Eye (tissue), 1 donor: ENCODE results near the gene INKA2.

ENCODE experiments used
- DNase-seq: peaks from one replicate; pipeline ENCODE4 v3.0.0-alpha.2; 2015

INKA2 gene

GRCh38 chr1:111739194-111739924 is at the start of gene INKA2:
Gene INKA2, minus strand, starts transcription at chr1:111739395. Its CDS starts 153 bp downstream, at chr1:111739242.
- DNase-seq: peak; percentile 93

DNA sequence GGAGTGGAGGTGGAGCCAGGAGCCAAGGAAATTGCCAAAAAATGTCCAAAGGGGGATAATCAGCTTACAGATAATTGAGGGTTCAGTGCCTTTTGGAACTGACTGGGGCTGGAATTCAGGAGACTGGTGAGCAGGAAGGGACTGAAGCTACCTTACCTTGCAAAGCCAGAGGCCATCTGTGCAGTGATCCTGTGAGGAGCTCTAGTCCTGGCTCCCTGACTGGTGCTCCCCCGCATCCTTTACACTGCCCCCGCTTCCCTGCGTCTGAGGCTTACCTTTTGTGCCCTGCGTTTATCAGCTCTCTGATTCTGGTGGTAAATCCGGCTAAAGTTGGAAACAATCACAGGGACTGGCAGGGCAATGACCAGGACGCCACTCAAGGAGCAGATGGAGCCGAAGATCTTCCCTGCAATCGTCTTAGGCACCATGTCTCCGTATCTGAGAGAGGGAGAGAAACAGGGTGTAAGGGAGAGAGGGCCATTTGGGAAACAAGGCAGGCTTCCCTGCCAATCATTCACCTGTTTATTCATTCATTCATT is 47.5 kb upstream of the INKA2 start:
- no peak for DNase-seq

GRCh38 chr1:111784273-111784901 is 45.2 kb upstream of the INKA2 start:
- no peak for DNase-seq

DNA sequence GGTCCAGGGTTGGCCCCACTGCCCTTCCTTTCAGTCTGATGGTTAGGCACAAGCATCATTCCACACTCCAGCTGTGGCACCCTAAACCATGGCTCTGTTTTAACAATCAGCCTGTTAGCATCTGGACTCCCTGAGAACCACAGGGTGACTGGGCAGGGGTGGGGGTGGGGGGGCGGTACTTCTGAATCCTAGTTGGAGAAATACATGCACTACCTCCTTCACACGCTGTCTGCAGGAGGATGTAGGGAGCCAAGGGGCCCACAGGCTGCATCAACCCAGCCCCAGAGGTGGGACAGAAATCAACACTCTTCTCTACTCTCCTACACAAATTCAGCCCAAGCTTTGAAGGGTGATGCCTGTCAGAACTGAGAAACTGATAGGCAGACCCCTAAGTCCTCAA is 40.4 kb upstream of the INKA2 start:
- no peak for DNase-seq

GRCh38 chr1:111778541-111779051 is 39.4 kb upstream of the INKA2 start:
- no peak for DNase-seq

- no peak for DNase-seq
Observed at GRCh38 chr1:111778066-111778465, 38.9 kb upstream of the INKA2 start.

GRCh38 chr1:111777301-111777700 is 38.1 kb upstream of the INKA2 start:
- no peak for DNase-seq

GRCh38 chr1:111776861-111777260 is 37.7 kb upstream of the INKA2 start:
- DNase-seq: no peak

- no peak for DNase-seq
Observed at GRCh38 chr1:111776391-111776790, 37.2 kb upstream of the INKA2 start.

- DNase-seq: no peak
Observed at GRCh38 chr1:111775966-111776365, 36.8 kb upstream of the INKA2 start.

GRCh38 chr1:111770916-111771315 is 31.7 kb upstream of the INKA2 start:
- DNase-seq: no peak

- peak; percentile 87 for DNase-seq
Observed at GRCh38 chr1:111769517-111770146, 30.4 kb upstream of the INKA2 start.

DNA sequence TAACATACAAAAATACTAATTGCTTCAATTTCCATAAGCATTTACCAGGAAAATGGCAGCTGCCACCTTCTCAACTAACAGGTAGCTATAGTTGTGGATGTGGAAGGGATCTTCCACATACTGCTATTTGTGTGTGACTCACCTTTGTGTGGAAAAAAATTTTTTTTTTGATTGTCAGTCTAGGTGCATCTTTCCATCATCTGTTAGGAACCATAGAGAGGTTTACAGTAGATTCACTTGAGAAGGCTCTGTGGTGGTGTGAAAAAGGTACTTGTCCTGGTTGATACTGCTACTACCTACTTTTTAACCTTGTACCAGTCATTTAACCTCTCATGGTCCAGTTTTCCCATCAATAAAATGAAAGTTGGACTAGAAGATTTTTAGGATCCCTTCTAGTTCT is 29.4 kb upstream of the INKA2 start:
- DNase-seq: no peak

- no peak for DNase-seq
Observed at GRCh38 chr1:111768023-111768422, 28.8 kb upstream of the INKA2 start.

DNA sequence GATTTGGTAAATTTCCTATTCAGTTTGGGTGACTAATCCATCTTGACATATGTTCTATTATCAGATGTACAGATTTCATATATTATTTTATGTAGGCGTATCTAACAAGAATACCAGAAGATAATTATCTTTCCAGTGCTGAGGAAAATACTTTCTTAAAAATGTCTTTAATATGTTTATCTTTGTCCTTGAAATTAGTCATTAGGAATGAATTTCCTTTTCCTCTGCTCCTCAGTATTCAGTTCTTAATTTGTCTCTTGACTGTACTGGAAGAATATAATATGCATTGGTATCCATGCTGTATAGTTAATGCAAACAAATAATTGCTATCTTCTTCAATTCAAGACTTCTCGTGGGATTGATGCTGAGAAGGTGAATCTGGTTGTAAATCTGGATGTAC is 23.1 kb upstream of the INKA2 start:
- DNase-seq: no peak

DNA sequence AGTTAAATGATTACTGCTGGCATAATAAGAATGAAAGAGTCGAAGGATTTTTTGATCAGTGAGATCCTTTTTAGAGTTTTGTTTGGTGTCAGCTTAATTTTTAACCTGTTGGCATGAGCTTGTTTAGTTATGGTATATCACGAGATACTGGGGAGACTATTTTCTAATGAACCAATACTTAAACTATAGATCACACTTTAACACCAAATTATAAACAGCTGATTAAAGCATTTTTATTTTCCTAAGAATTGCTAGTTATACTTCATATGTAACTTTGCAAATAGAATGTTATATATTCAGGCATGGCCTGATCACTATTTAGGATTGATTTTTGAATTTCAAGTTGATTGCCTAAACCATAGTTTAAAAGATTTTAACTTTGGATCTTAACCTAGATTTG is 22.5 kb upstream of the INKA2 start:
- DNase-seq: no peak

- DNase-seq: no peak
Observed at GRCh38 chr1:111758373-111758772, 19.2 kb upstream of the INKA2 start.

DNA sequence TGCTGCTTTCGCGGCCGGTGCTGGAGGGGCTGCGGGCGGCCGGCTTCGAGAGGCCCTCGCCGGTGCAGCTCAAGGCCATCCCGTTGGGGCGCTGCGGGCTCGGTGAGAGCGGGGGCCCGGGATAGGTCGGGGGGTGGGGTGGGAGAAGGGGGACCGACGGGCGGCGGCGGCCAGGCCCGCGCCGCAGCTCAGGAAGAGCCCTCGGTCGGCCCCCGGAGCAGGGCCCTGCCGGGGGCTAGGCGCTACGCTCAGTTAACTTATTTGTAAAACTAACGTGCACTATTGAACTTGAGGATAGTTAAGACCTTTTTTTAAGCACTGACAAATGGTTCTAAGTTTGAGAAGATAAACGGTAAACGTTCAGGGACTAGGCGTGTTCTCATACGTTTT is 16.9 kb upstream of the INKA2 start:
- peak; percentile 39 for DNase-seq

DNA sequence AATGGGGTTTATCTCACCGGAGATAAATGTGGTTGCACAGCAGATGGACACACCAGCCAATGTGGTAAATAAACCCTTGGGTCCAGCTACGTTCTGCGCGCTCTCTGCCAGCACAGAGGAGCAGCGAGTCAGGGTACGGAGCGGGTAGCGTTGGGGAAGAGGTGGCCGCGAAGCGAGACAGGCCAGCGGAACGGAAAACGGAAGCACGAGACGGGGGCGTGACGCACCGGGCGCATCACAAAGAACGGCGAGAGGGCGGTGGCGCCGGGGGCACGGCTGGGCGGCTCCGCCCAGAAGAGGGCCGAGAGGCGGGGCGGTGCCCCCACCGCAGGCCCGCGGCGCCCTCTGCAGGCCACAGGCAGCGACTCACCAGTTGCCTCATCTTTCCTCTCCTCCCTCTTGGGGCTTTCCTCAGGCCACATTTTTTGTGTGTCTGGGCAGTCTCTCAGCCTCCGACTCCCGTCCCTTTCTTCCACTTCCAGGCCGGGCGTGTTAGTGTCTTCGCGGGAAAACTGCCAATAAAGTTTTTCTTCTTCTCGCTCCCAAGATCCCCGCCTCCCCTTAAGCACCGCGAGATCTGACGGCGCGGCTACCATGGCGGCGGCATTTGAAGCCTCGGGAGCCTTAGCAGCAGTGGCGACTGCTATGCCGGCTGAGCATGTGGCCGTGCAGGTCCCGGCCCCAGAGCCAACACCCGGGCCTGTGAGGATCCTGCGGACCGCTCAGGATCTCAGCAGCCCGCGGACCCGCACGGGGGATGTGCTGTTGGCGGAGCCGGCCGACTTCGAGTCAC is 16.3 kb upstream of the INKA2 start, which contains the start of gene DDX20:
Gene DDX20 (plus strand): TSS at position 571 of the 793 bp plus-strand sequence. CDS start 24 bp downstream, at position 595.
- peak; percentile 99 for DNase-seq

- peak; percentile 89 for DNase-seq
Observed at GRCh38 chr1:111754984-111755330, 15.8 kb upstream of the INKA2 start.

- DNase-seq: no peak
Observed at GRCh38 chr1:111751906-111752575, 12.8 kb upstream of the INKA2 start.

GRCh38 chr1:111750856-111751255 is 11.7 kb upstream of the INKA2 start:
- no peak for DNase-seq
